Esophagus muscularis mucosa (tissue), 4 donors: Measurements from ENCODE around the gene PRDX2. TPM values are rescaled to one million over a fixed set of nuclear protein-coding genes. Genes with fewer than 3 reads are reported as not detected.

Experiments used
- DNase-seq: peaks from one replicate; pipeline ENCODE4 v3.0.0-alpha.2; 2017; ENCODE audit errors: extremely low spot score
- H3K27ac ChIP-seq, 4 donors: fragments of 200-600 bp; sonication (generic); replicated peaks in 1 of 4; 1 replicate in 3 of 4; 2 replicates in 1 of 4; pipeline ENCODE4 v1.5.1; 2016 to 2019; ENCODE audit warnings: mild to moderate bottlenecking in 1 of 4
- H3K27me3 ChIP-seq, 4 donors: fragments of 200-600 bp; sonication (generic); one replicate each; pipeline versions ENCODE4 v1.5.1 to v1.6.0; 2016 to 2019
- H3K36me3 ChIP-seq, 4 donors: fragments of 200-600 bp; sonication (generic); one replicate each; pipeline ENCODE4 v1.5.1; 2016 to 2019
- H3K4me1 ChIP-seq, 4 donors: fragments of 200-600 bp; sonication (generic); one replicate each; pipeline ENCODE4 v1.5.1; 2016 to 2019
- H3K4me3 ChIP-seq, 4 donors: fragments of 200-600 bp; sonication (generic); 1 replicate in 2 of 4; 2 replicates in 2 of 4; pipeline ENCODE4 v1.5.1; 2016 to 2019; ENCODE audit warnings: mild to moderate bottlenecking in 4 of 4, moderate library complexity in 1 of 4
- H3K9me3 ChIP-seq, 4 donors: fragments of 200-600 bp; sonication (generic); 1 replicate in 3 of 4; 2 replicates in 1 of 4; pipeline ENCODE4 v1.5.1; 2016 to 2019
- EP300 ChIP-seq: sonication (generic); formaldehyde crosslinking; IDR thresholded peaks from one replicate; pipeline ENCODE4 v1.6.1; 2017; ENCODE audit warnings: antibody characterized with exemption
- POLR2A ChIP-seq: fragments of 450-650 bp; IDR thresholded peaks from one replicate; pipeline ENCODE4 v1.6.1; 2017; ENCODE audit warnings: antibody characterized with exemption, moderate library complexity, mild to moderate bottlenecking, low read depth
- POLR2AphosphoS5 ChIP-seq, 2 donors: sonication (generic); formaldehyde crosslinking; IDR thresholded peaks; one replicate each; pipeline ENCODE4 v1.6.1; 2017; ENCODE audit warnings: antibody characterized with exemption in 2 of 2
- WGBS: methylation state at CpG from one replicate; pipeline ENCODE4 v1.1.5; 2018; 5-methylcytosine and 5-hydroxymethylcytosine counted together
- intact Hi-C: fragments of 100-400 bp; cut with DNase I; formaldehyde crosslinking; loops from one replicate; pipeline ENCODE4 v1.15.1; 2023
- small RNA-seq, 3 donors: library from RNA; depleted of rRNA; stranded (forward); fragments of <200 nt; gene quantifications; one replicate each; pipeline ENCODE3, GENCODE V24; 2016
- total RNA-seq, 4 donors: library from RNA; depleted of rRNA; stranded (reverse); fragments of >200 nt; gene quantifications; one replicate each; pipeline versions ENCODE4 v1.1.0 to v1.2.1, GENCODE V29; 2016
- TF ChIP-seq, protein P1 (sequence below), 3 experiments: fragments of 200-600 bp in 2 of 3; fragments of 450-650 bp in 1 of 3; sonication (generic) in 2 of 3; IDR thresholded peaks; one replicate each; pipeline ENCODE4 v1.5.1; 2017 to 2019; ENCODE audit warnings: antibody characterized with exemption in 3 of 3, mild to moderate bottlenecking in 2 of 3, moderate library complexity in 1 of 3

PRDX2 gene
- total RNA-seq, 4 donors from 2014 or later, result 236 to 275 (median 250) TPM

DNA sequence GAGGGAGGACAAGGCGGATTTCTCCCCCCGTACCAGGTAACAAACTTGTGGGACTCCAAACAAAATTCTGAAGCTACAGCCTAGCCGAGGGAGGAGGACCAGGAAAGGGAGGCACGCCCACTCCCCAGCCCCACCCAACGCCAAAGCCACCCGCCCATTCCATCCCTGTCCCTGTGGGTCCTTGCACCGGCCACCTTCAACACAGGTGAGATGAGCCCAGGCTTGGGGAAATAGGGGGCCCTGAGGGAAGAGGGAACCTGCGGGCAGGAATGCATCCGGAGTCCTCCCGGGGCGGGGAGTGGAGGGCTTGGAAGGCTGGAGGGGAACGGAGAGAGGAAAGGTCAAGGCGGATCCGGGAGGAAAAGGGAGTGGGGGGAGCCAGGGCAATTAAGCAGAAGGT is 50.0 kb downstream of the PRDX2 start, which contains the start of gene BEST2:
Gene BEST2, plus strand, starts transcription at position 157 of the 400 bp plus-strand sequence. CDS start 802 bp downstream, outside the sequence.
- 60% methylated on average over 14 of the region's 14 CpGs for WGBS
- TF ChIP-seq POLR2A (no peak), POLR2AphosphoS5 (IDR thresholded peaks at IDR 0.05) (no peak), EP300 (no peak)
- TF ChIP-seq, protein P1, sequence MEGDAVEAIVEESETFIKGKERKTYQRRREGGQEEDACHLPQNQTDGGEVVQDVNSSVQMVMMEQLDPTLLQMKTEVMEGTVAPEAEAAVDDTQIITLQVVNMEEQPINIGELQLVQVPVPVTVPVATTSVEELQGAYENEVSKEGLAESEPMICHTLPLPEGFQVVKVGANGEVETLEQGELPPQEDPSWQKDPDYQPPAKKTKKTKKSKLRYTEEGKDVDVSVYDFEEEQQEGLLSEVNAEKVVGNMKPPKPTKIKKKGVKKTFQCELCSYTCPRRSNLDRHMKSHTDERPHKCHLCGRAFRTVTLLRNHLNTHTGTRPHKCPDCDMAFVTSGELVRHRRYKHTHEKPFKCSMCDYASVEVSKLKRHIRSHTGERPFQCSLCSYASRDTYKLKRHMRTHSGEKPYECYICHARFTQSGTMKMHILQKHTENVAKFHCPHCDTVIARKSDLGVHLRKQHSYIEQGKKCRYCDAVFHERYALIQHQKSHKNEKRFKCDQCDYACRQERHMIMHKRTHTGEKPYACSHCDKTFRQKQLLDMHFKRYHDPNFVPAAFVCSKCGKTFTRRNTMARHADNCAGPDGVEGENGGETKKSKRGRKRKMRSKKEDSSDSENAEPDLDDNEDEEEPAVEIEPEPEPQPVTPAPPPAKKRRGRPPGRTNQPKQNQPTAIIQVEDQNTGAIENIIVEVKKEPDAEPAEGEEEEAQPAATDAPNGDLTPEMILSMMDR (IDR thresholded peaks at IDR 0.05), result no peak

GRCh38 chr19:12750851-12751250 is 50.7 kb downstream of the PRDX2 start:
- Histone ChIP-seq H3K9me3 (peaks cover 0 to 9% (median 3%) of the 10 kb centered on the region in 4 donors), H3K36me3 (peaks cover 22 to 28% (median 24%) of the 10 kb centered on the region in 4 donors), H3K4me3 (no peak overlapping the region), H3K27me3 (peaks cover 0 to 56% (median 0%) of the 10 kb centered on the region in 4 donors), H3K4me1 (peaks cover 0 to 3% (median 0%) of the 10 kb centered on the region in 4 donors), H3K27ac (no peak overlapping the region)
- TF ChIP-seq EP300 (no peak), POLR2AphosphoS5 (IDR thresholded peaks at IDR 0.05) (no peak), POLR2A (no peak)
- TF ChIP-seq, protein P1 (IDR thresholded peaks at IDR 0.05), result no peak
- DNase-seq, result no peak
- WGBS, result 60% methylated on average over 9 of the region's 9 CpGs
- intact Hi-C loops, result no loop called here

More for the DNA sequence above, 50.0 kb downstream of the PRDX2 start, which contains the start of gene BEST2:
- DNase-seq, result no peak
- no peak within 1 kb of the TSS for H3K27ac ChIP-seq
- peaks cover 16 to 20% (median 16%) of the 10 kb centered on the region in 4 donors for H3K36me3 ChIP-seq
- H3K27me3 ChIP-seq, result peaks cover 0 to 56% (median 0%) of the 10 kb centered on the region in 4 donors
- no peak within 1 kb of the TSS for H3K4me3 ChIP-seq
- peaks cover 0 to 3% (median 0%) of the 10 kb centered on the region in 4 donors for H3K4me1 ChIP-seq
- intact Hi-C loops, result no loop called here
- H3K9me3 ChIP-seq, result peaks cover 0 to 9% (median 3%) of the 10 kb centered on the region in 4 donors

DNA sequence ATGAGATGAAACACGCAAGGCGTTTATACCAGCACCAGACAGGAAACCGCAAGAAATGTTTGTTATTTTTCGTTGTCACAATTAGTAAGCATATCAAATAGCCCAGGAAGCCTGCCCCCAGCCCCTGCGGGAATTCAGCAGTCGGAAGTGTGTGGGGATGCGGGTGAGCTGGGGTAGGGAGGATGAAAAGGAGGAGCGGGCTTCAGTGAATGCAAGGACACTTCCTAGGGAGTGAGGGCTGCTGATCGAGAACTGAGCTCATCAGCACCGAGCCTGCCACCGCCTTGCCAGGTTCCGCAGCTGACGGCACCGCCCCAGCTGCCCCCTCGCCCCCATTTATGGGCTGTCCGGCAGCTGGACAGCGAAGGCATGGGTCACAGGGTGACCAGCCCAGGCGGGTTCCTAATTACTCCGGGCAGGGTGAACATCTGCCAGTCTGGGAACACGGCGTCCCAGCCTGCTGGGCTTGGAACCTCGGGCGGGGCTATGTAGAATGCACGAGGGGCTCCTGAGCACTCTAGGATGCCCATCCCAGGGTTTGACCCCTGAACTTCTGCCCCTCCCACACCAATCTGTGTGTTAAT is 51.6 kb downstream of the PRDX2 start:
- DNase-seq, result no peak
- Histone ChIP-seq H3K9me3 (peaks cover 0 to 9% (median 3%) of the 10 kb centered on the region in 4 donors), H3K4me1 (peaks cover 0 to 3% (median 0%) of the 10 kb centered on the region in 4 donors), H3K27ac (no peak overlapping the region), H3K27me3 (peaks cover 0 to 56% (median 0%) of the 10 kb centered on the region in 4 donors), H3K36me3 (peaks cover 29 to 36% (median 32%) of the 10 kb centered on the region in 4 donors), H3K4me3 (no peak overlapping the region)
- WGBS, result 27% methylated on average over 11 of the region's 24 CpGs
- no peak for TF ChIP-seq EP300
- TF ChIP-seq POLR2AphosphoS5 (IDR thresholded peaks at IDR 0.05), result no peak
- TF ChIP-seq, protein P1 (IDR thresholded peaks at IDR 0.05), result no peak
- TF ChIP-seq POLR2A, result no peak
- intact Hi-C loops, result no loop called here

GRCh38 chr19:12748489-12748888 is 53.1 kb downstream of the PRDX2 start:
- DNase-seq, result no peak
- no peak for TF ChIP-seq POLR2AphosphoS5 (IDR thresholded peaks at IDR 0.05)
- TF ChIP-seq, protein P1 (IDR thresholded peaks at IDR 0.05), result no peak
- no peak for TF ChIP-seq POLR2A
- no peak for TF ChIP-seq EP300
- peaks cover 0 to 9% (median 3%) of the 10 kb centered on the region in 4 donors for H3K9me3 ChIP-seq
- intact Hi-C loops, result no loop called here
- no peak overlapping the region for H3K4me3 ChIP-seq
- H3K4me1 ChIP-seq, result peaks cover 0 to 3% (median 0%) of the 10 kb centered on the region in 4 donors
- peaks cover 0 to 48% (median 0%) of the 10 kb centered on the region in 4 donors for H3K27me3 ChIP-seq
- WGBS, result 75% methylated on average over 4 of the region's 6 CpGs
- H3K27ac ChIP-seq, result no peak overlapping the region
- peaks cover 34 to 50% (median 42%) of the 10 kb centered on the region in 4 donors for H3K36me3 ChIP-seq

Small RNA genes lying within 50 kb of the gene (small RNA-seq; reads per million reads assigned to genes)
- 0 reads per million in 3 donors for gene MIR5684

Other genes starting within 250 kb of the PRDX2 start
- 1 to 10 TPM; 3.3 to 6.7 (median 5.3) TPM for gene ZNF490, start 191.0 kb downstream of the PRDX2 start, total RNA-seq
- gene ZNF791, start 190.9 kb downstream of the PRDX2 start, total RNA-seq, result 10 to 100 TPM; 14.0 to 21.6 (median 17.3) TPM
- gene MAN2B1, start 135.1 kb downstream of the PRDX2 start, total RNA-seq, result 10 to 100 TPM; 65.7 to 80.8 (median 68.9) TPM
- gene WDR83, start 135.0 kb downstream of the PRDX2 start, total RNA-seq, result 10 to 100 TPM in 3 of 4 donors, 1 to 10 TPM in 1; 10.0 to 19.7 (median 13.9) TPM
- gene DHPS, start 119.9 kb downstream of the PRDX2 start, total RNA-seq, result 10 to 100 TPM; 74.3 to 92.3 (median 85.0) TPM
- gene GNG14, start 113.8 kb downstream of the PRDX2 start, total RNA-seq, result not detected
- gene FBXW9, start 105.2 kb downstream of the PRDX2 start, total RNA-seq, result 10 to 100 TPM in 1 of 4 donors, 1 to 10 TPM in 3; 4.3 to 10.6 (median 7.5) TPM
- gene TNPO2, start 77.9 kb downstream of the PRDX2 start, total RNA-seq, result 10 to 100 TPM; 42.8 to 71.9 (median 62.8) TPM
- gene TRIR, start 67.1 kb downstream of the PRDX2 start, total RNA-seq, result 100 to 1,000 TPM; 382 to 470 (median 431) TPM
- 10 to 100 TPM; 46.9 to 63.5 (median 51.3) TPM for gene GET3, start 64.3 kb downstream of the PRDX2 start, total RNA-seq
- gene BEST2, start 50.0 kb downstream of the PRDX2 start, total RNA-seq, result not detected
- 10 to 100 TPM in 3 of 4 donors, 1 to 10 TPM in 1; 7.1 to 17.0 (median 12.6) TPM for gene HOOK2, start 26.2 kb downstream of the PRDX2 start, total RNA-seq
- 1,000 to 10,000 TPM in 1 of 4 donors, 100 to 1,000 TPM in 2, 10 to 100 TPM in 1; 82.2 to 1,609 (median 182) TPM for gene JUNB, start 10.3 kb downstream of the PRDX2 start, total RNA-seq
- under 1 TPM in 1 of 4 donors, not detected in 3; 0.65 TPM for gene THSD8, start 269 bp upstream of the PRDX2 start, total RNA-seq
- gene RNASEH2A, start 4.8 kb upstream of the PRDX2 start, total RNA-seq, result 1 to 10 TPM; 2.7 to 6.6 (median 4.2) TPM
- under 1 TPM in 2 of 4 donors, not detected in 2; 0.52 to 0.83 TPM for gene RTBDN, start 32.8 kb upstream of the PRDX2 start, total RNA-seq
- gene MAST1, start 36.7 kb upstream of the PRDX2 start, total RNA-seq, result under 1 TPM; 0.50 to 0.91 (median 0.76) TPM
- 10 to 100 TPM; 26.6 to 37.4 (median 31.2) TPM for gene DNASE2, start 79.6 kb upstream of the PRDX2 start, total RNA-seq
- gene KLF1, start 85.4 kb upstream of the PRDX2 start, total RNA-seq, result not detected
- gene GCDH, start 89.4 kb upstream of the PRDX2 start, total RNA-seq, result 10 to 100 TPM; 36.1 to 63.6 (median 52.9) TPM
- gene SYCE2, start 117.5 kb upstream of the PRDX2 start, total RNA-seq, result under 1 TPM in 1 of 4 donors, not detected in 3; 0.97 TPM
- 10 to 100 TPM; 21.6 to 49.2 (median 35.8) TPM for gene FARSA, start 131.9 kb upstream of the PRDX2 start, total RNA-seq
- gene CALR, start 136.8 kb upstream of the PRDX2 start, total RNA-seq, result 100 to 1,000 TPM; 200 to 300 (median 270) TPM
- gene RAD23A, start 144.1 kb upstream of the PRDX2 start, total RNA-seq, result 100 to 1,000 TPM; 138 to 218 (median 181) TPM
- 10 to 100 TPM; 33.0 to 60.1 (median 49.3) TPM for gene GADD45GIP1, start 155.4 kb upstream of the PRDX2 start, total RNA-seq
- gene DAND5, start 167.8 kb upstream of the PRDX2 start, total RNA-seq, result under 1 TPM in 3 of 4 donors, not detected in 1; 0.19 to 0.83 (median 0.29) TPM
- 100 to 1,000 TPM in 1 of 4 donors, 10 to 100 TPM in 3; 56.0 to 154 (median 79.4) TPM for gene NFIX, start 193.7 kb upstream of the PRDX2 start, total RNA-seq